IPS-11a (cell line): ENCODE measurements around the gene SCAMP2.
"Not testable (repeated sequence)": the region's sequence is repeated elsewhere in the genome, so short reads cannot be mapped to it uniquely, and the experiment has no call there.

Experiments used
- H3K4me3 ChIP-seq: one replicate; pipeline ENCODE4 v1.5.1; 2013; ENCODE audit warnings: low read depth, low read length, control low read depth

SCAMP2 gene

GRCh38 chr15:74873036-74873755, at the start of gene SCAMP2:
SCAMP2 (minus strand) TSS chr15:74873365; CDS start chr15:74873255, 110 bp downstream.
- H3K4me3 ChIP-seq: peak within 1 kb of the TSS; percentile 69

GRCh38 chr15:74920456-74920855, 47.3 kb upstream of the SCAMP2 start:
- H3K4me3 ChIP-seq: no peak overlapping the region

- no peak overlapping the region for H3K4me3 ChIP-seq
Measured at GRCh38 chr15:74917676-74918075, 44.5 kb upstream of the SCAMP2 start.

DNA sequence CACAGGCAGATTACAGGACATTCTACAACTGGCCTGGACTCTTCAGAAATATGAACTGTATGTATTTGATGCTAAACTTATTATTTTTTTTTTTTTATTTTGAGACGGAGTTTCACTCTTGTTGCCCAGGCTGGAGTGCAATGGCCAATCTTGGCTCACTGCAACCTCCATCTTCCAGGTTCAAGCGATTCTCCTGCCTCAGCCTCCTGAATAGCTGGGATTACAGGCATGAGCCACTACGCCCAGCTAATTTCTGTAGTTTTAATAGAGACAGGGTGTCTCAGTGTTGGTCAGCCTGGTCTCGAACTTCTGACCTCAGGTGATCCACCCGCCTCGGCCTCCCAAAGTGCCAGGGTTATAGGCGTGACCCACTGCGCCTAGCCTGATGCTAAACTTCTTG, 40.6 kb upstream of the SCAMP2 start:
- H3K4me3 ChIP-seq: not testable (repeated sequence)

- no peak overlapping the region for H3K4me3 ChIP-seq
Measured at GRCh38 chr15:74913041-74913440, 39.9 kb upstream of the SCAMP2 start.

GRCh38 chr15:74908635-74909034, 35.5 kb upstream of the SCAMP2 start:
- no peak overlapping the region for H3K4me3 ChIP-seq

- peak overlapping the region; percentile 80 for H3K4me3 ChIP-seq
Measured at GRCh38 chr15:74907163-74907870, 34.2 kb upstream of the SCAMP2 start.

- peak within 1 kb of the TSS; percentile 80 for H3K4me3 ChIP-seq
Measured at GRCh38 chr15:74906450-74907162, 33.4 kb upstream of the SCAMP2 start, which contains the start of gene FAM219B. FAM219B (minus strand) TSS chr15:74906851; CDS start chr15:74906800, 51 bp downstream.

DNA sequence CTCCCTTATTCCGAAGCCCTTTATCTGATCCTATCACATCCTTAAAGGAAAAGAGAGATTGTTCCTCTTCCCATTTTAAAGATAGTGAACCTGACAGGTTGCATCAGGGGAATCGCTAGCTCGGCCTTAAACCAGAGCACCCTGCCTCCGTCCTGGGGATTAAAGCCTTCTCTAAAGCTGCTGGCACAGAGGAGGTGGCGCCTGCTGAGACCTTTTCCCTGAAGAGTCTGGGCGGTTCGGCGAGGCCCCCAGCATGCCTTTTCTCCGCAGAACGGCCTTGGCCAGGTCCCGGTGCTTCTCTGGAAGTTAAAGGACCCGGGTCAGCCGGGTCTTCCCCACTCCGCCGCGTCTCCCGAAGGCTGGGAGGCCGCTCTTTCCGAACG, 32.9 kb upstream of the SCAMP2 start:
- peak overlapping the region; percentile 80 for H3K4me3 ChIP-seq

DNA sequence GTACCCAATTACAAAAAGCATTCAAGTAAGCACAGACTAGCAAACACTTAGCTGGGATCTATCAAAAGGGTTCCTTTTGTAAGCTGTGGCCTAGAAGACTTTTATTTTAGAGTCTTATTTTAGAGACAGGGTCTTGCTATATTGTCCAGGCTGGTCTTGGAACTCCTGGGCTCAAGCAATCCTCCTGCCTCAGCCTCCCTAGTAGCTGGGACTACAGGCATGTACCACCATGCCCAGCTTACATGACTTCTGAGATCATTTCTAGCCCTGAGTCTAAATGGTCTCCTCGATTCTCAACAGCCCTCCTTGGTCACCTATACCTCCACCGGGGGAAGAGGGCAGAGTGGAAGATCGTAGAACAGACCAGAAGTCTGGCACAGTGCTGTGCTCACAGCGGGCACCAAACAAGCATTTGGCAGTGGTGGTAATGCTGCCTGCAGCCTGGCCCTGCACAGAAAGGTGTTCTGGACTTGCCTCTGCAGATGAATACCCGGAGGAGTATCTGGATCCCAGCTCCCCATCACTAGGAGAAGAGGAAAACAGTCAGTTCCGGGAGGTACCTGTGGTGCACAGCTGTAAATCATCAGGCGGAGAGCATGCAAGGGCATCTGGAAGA, 31.1 kb upstream of the SCAMP2 start:
- H3K4me3 ChIP-seq: no peak overlapping the region

- no peak overlapping the region for H3K4me3 ChIP-seq
Measured at GRCh38 chr15:74903676-74904075, 30.5 kb upstream of the SCAMP2 start.

- H3K4me3 ChIP-seq: no peak overlapping the region
Measured at GRCh38 chr15:74902295-74903075, 29.3 kb upstream of the SCAMP2 start.

GRCh38 chr15:74901612-74902063, 28.5 kb upstream of the SCAMP2 start:
- no peak overlapping the region for H3K4me3 ChIP-seq

GRCh38 chr15:74897300-74897701, 24.1 kb upstream of the SCAMP2 start:
- H3K4me3 ChIP-seq: no peak overlapping the region

DNA sequence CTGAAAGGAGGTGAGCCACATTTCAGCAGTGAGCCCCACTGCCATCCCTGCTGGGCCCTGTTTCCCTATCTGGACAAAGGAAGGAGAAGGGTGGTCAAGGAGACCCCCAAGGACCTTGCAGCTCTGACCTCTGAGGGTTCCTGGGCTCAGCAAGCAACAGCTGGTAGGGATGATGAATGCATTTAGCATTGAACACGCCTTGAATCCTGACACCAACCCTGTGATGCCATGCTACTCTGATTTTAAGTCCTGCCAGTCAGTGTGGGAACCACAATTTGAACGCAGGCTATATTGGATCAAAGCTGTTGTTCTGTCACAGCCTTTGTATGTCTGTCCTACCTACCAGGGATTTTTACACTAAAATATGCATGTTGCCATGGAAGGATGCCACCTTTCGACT, 23.2 kb upstream of the SCAMP2 start:
- H3K4me3 ChIP-seq: no peak overlapping the region

DNA sequence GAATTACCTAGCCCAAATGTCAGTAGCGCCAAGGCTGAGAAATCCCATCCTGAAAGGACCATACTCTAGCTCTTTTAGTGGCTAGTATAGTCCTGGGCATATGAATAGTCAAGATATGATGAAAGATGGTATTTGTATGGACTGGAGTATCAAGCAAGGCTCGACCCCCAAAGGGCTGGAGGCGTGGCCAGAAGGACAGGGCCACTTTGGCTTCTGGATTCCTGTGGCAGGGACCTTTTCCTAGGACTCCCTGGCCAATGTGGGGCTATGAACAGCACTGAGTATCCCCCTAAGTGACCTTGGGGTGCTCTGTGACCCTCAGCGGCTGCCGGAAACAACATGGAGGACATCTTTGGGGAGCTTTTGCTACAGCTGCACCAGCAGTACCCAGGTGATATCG, 22.7 kb upstream of the SCAMP2 start:
- H3K4me3 ChIP-seq: no peak overlapping the region

GRCh38 chr15:74894383-74894782, 21.2 kb upstream of the SCAMP2 start:
- H3K4me3 ChIP-seq: not testable (repeated sequence)

DNA sequence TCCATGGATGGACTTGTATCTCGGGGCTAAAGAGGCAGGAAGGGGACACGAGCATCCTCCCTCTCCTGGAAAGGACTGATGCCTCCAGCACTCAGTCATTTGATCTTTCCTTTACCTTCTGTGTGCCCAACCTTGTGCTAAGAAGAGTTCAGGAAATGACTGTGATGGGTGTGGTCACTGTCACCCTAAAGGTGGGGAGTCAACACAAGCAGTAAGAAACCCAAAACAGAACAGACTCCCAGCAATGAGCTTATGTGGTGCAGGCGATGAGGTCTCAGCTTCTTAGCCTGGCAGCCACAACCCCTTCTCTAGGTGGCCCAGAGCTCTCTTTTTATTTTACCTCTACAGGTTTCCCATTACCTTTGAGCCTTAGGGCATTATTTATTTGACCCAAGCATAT, 20.5 kb upstream of the SCAMP2 start:
- H3K4me3 ChIP-seq: no peak overlapping the region

DNA sequence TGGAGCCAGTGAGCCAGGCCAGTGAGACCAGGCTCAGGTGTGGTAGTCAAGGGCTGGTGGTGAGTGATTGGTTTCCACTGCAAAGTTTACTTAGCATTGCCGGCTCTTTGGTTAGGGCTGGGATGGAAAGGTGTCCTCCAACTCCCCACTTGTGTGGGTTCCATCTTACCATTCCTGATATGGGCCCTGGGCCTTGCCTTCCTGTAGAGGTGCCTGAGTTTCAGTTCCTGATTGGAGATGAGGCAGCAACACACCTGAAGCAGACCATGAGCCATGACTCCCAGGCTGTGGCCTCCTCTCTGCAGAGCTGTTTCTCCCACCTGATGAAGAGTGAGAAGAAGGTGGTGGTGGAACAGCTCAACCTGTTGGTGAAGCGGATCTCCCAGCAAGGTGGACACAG, 19.8 kb upstream of the SCAMP2 start:
- no peak overlapping the region for H3K4me3 ChIP-seq

GRCh38 chr15:74892313-74892712, 19.1 kb upstream of the SCAMP2 start:
- no peak overlapping the region for H3K4me3 ChIP-seq
